Loucy (cell line): ENCODE data around the gene NKX2-4.

ENCODE experiments used
- EZH2phosphoT487 ChIP-seq: fragments of 200-600 bp; IDR thresholded peaks from 2 replicates; pipeline ENCODE4 v1.6.1; 2018; ENCODE audit warnings: antibody characterized with exemption, mild to moderate bottlenecking, moderate library complexity, borderline replicate concordance
- TF ChIP-seq, protein P1 (sequence below): fragments of 200-600 bp; sonication (generic); conservative IDR thresholded peaks from 2 replicates; pipeline ENCODE4 v1.5.1; 2014; ENCODE audit warnings: mild to moderate bottlenecking, antibody characterized with exemption, low read length

DNA sequence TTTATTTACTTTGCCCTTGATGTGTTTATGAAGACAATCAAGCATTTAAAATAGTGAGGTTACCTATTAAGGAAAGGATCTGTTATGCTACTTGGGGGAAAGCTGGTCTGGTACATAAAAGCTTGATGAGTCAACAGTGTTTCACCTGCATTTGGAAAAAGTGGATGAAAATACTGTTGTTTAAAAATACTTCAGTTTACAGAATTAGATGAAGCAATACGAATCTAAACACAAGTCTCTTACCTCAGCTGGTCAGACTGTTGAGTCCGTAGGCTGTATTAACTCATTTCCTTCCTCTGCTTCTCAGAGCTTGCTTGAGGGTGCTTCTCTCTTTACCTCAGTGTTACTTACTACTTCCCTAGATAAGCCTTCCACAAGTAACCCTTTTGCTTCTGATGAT is 36.1 kb downstream of the NKX2-4 start:
- TF ChIP-seq, protein P1, sequence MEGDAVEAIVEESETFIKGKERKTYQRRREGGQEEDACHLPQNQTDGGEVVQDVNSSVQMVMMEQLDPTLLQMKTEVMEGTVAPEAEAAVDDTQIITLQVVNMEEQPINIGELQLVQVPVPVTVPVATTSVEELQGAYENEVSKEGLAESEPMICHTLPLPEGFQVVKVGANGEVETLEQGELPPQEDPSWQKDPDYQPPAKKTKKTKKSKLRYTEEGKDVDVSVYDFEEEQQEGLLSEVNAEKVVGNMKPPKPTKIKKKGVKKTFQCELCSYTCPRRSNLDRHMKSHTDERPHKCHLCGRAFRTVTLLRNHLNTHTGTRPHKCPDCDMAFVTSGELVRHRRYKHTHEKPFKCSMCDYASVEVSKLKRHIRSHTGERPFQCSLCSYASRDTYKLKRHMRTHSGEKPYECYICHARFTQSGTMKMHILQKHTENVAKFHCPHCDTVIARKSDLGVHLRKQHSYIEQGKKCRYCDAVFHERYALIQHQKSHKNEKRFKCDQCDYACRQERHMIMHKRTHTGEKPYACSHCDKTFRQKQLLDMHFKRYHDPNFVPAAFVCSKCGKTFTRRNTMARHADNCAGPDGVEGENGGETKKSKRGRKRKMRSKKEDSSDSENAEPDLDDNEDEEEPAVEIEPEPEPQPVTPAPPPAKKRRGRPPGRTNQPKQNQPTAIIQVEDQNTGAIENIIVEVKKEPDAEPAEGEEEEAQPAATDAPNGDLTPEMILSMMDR: no peak
- no peak for TF ChIP-seq EZH2phosphoT487
